ENCODE measurements around the gene FCMR. TPM values are rescaled to one million over a fixed set of nuclear protein-coding genes. Genes with fewer than 3 reads are reported as not detected.

Gene FCMR
- total and polyA plus RNA-seq, 10 donors, result 136 to 269 (median 235) TPM

DNA sequence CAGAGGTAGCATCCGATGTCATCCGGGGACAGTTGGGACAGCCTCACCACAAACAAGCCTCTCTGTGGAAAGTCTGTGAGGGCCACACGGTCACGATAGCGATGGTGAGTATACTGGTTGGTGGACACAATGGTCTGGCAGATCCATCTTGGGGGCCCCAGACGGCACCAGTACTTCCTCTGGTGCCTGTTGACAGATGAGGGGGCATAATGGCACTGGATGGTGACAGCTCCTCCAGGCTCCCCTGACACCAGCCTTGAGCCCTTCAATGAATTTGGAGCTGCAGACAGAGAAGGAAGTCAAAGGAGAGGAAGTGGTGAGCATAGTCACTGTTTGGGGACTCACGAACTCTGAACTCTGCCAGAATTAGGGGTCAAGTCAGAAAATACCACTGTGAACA is 40.5 kb upstream of the FCMR start:
- Histone ChIP-seq H3K36me3 (no peaks in the 10 kb centered on the region), H3K4me3 (no peak overlapping the region), H3K27me3 (replicated peaks in 1 of 7) (no peaks in the 10 kb centered on the region), H3K27ac (no peak overlapping the region), H3K4me1 (peaks cover 0 to 20% (median 10%) of the 10 kb centered on the region in 6 donors), H3K9me3 (no peaks in the 10 kb centered on the region)
- intact Hi-C loops (cut with DNase I; ENCODE audit: low total_unique reads), result no loop called here
- 61 to 80% (median 74%) methylated on average over 7 of the region's 7 CpGs for WGBS, 5 donors
- TF ChIP-seq POLR2A (IDR thresholded peaks at IDR 0.05) (no peak), CTCF (IDR thresholded peaks at IDR 0.05 in 8 of 11, conservative IDR thresholded peaks at IDR 0.05 in 3 of 11) (no peak), POLR2AphosphoS5 (IDR thresholded peaks at IDR 0.05) (no peak)
- DNase-seq, result no peak

GRCh38 chr1:206961668-206962067 is 39.9 kb upstream of the FCMR start:
- TF ChIP-seq POLR2A (IDR thresholded peaks at IDR 0.05), result no peak
- TF ChIP-seq POLR2AphosphoS5 (IDR thresholded peaks at IDR 0.05), result no peak
- no peaks in the 10 kb centered on the region for H3K27me3 ChIP-seq (replicated peaks in 1 of 7)
- peaks cover 0 to 14% (median 4%) of the 10 kb centered on the region in 6 donors for H3K4me1 ChIP-seq
- no peak for DNase-seq
- no peaks in the 10 kb centered on the region for H3K9me3 ChIP-seq
- WGBS, 5 donors, result 65 to 93% (median 81%) methylated on average over 3 of the region's 3 CpGs
- intact Hi-C loops (cut with DNase I; ENCODE audit: low total_unique reads), result no loop called here
- no peak overlapping the region for H3K27ac ChIP-seq
- H3K36me3 ChIP-seq, result no peaks in the 10 kb centered on the region
- H3K4me3 ChIP-seq, result no peak overlapping the region

GRCh38 chr1:206960676-206961386 is 39.1 kb upstream of the FCMR start:
- H3K36me3 ChIP-seq, result no peaks in the 10 kb centered on the region
- DNase-seq, result no peak
- H3K27ac ChIP-seq, result no peak overlapping the region
- H3K27me3 ChIP-seq (replicated peaks in 1 of 7), result no peaks in the 10 kb centered on the region
- 85 to 97% (median 90%) methylated on average over 6 of the region's 6 CpGs for WGBS, 5 donors
- intact Hi-C loops (cut with DNase I; ENCODE audit: low total_unique reads), result no loop called here
- H3K4me1 ChIP-seq, result peaks cover 0 to 11% (median 4%) of the 10 kb centered on the region in 6 donors
- H3K4me3 ChIP-seq, result no peak overlapping the region
- TF ChIP-seq POLR2A (IDR thresholded peaks at IDR 0.05) (no peak), POLR2AphosphoS5 (IDR thresholded peaks at IDR 0.05) (no peak), CTCF (IDR thresholded peaks at IDR 0.05 in 8 of 11, conservative IDR thresholded peaks at IDR 0.05 in 3 of 11) (no peak)
- H3K9me3 ChIP-seq, result no peaks in the 10 kb centered on the region

GRCh38 chr1:206958144-206958543 is 36.4 kb upstream of the FCMR start:
- intact Hi-C loops (cut with DNase I; ENCODE audit: low total_unique reads), result no loop called here
- H3K4me1 ChIP-seq, result peaks cover 0 to 11% (median 4%) of the 10 kb centered on the region in 6 donors
- no peaks in the 10 kb centered on the region for H3K9me3 ChIP-seq
- TF ChIP-seq POLR2A (IDR thresholded peaks at IDR 0.05) (no peak), POLR2AphosphoS5 (IDR thresholded peaks at IDR 0.05) (no peak), CTCF (IDR thresholded peaks at IDR 0.05 in 8 of 11, conservative IDR thresholded peaks at IDR 0.05 in 3 of 11) (no peak)
- H3K27ac ChIP-seq, result no peak overlapping the region
- no peak overlapping the region for H3K4me3 ChIP-seq
- 59 to 93% (median 84%) methylated on average over 2 of the region's 2 CpGs for WGBS, 5 donors
- H3K27me3 ChIP-seq (replicated peaks in 1 of 7), result no peaks in the 10 kb centered on the region
- H3K36me3 ChIP-seq, result no peaks in the 10 kb centered on the region
- DNase-seq, result no peak
